Panc1 (cell line): ENCODE data around the gene MLPH. TPM values are rescaled to one million over a fixed set of nuclear protein-coding genes. Genes with fewer than 3 reads are reported as not detected.

Experiments used
- ATAC-seq: fragments of 200-7000 bp; cut with Tn5 transposase; 2 replicates; pipeline ENCODE4 v1.9.1; 2020; ENCODE audit warnings: mild to moderate bottlenecking, moderate library complexity
- BruUV-seq: library from RNA; stranded (reverse); fragments of 400-500 nt; replicated peaks from 2 replicates; lab custom pipeline; 2021; lab: Mats Ljungman, UMichigan
- CTCF ChIA-PET: fragments of 300-600 bp; sonication (Branson Sonifier 250); formaldehyde crosslinking; loops from one replicate; lab custom pipeline; 2022; ENCODE audit warnings: antibody characterized with exemption; lab: Charles Lee
- POLR2A ChIA-PET: fragments of 300-600 bp; sonication (Branson Sonifier 250); formaldehyde crosslinking; loops from one replicate; lab custom pipeline; 2022; ENCODE audit warnings: antibody characterized with exemption; lab: Charles Lee
- DNase-seq: peaks from one replicate; pipeline ENCODE4 v3.0.0-alpha.2; 2010; ENCODE audit warnings: low read depth, low spot score
- H3K27ac ChIP-seq: 2 replicates; pipeline ENCODE4 v1.5.1; 2011; ENCODE audit warnings: mild to moderate bottlenecking, low read length, inconsistent platforms
- H3K27me3 ChIP-seq: fragments of 200-500 bp; sonication (Bioruptor generic); 2 replicates; pipeline ENCODE4 v1.6.0; 2014; ENCODE audit warnings: low read length, inconsistent platforms; ENCODE audit not compliant: control insufficient read depth, insufficient read depth
- H3K36me3 ChIP-seq: fragments of 200-500 bp; sonication (Bioruptor generic); 2 replicates; pipeline ENCODE4 v1.5.1; 2014; ENCODE audit warnings: inconsistent platforms, mild to moderate bottlenecking, low read length, moderate library complexity; ENCODE audit not compliant: control insufficient read depth, insufficient read depth
- H3K4me1 ChIP-seq: 2 replicates; pipeline ENCODE4 v1.5.1; 2011; ENCODE audit warnings: inconsistent platforms, mild to moderate bottlenecking, low read length, moderate library complexity; ENCODE audit not compliant: control insufficient read depth, insufficient read depth
- H3K4me3 ChIP-seq, 2 experiments: 2 replicates each; pipeline ENCODE4 v1.5.1; 2011 to 2012; ENCODE audit warnings: low read depth in 2 of 2, low read length in 2 of 2, mild to moderate bottlenecking in 2 of 2, inconsistent platforms in 1 of 2, moderate library complexity in 1 of 2
- H3K9me3 ChIP-seq: fragments of 200-500 bp; sonication (Bioruptor generic); 2 replicates; pipeline ENCODE4 v1.5.1; 2014; ENCODE audit warnings: low read depth, mild to moderate bottlenecking, inconsistent platforms, low read length, moderate library complexity; ENCODE audit not compliant: control insufficient read depth, insufficient read depth
- POLR2AphosphoS5 ChIP-seq: IDR thresholded peaks from 2 replicates; pipeline ENCODE4 v1.6.1; 2012; ENCODE audit warnings: mild to moderate bottlenecking, low read depth, low read length, moderate library complexity
- SIN3A ChIP-seq: IDR thresholded peaks from 2 replicates; pipeline ENCODE4 v1.6.1; 2012; ENCODE audit warnings: low read depth, mild to moderate bottlenecking, low read length, moderate library complexity, borderline replicate concordance; ENCODE audit not compliant: insufficient read depth
- TCF7L2 ChIP-seq: IDR thresholded peaks from 2 replicates; pipeline ENCODE4 v1.6.1; 2011; ENCODE audit warnings: mild to moderate bottlenecking, low read depth, low read length, inconsistent platforms
- in situ Hi-C: cut with HindIII; loops from 2 replicates; pipeline ENCODE4 v1.10.0; 2016; ENCODE audit warnings: low sequenced_read_pairs, low pct_unique_long_range_greater_than_20kb
- intact Hi-C: fragments of 100-400 bp; cut with micrococcal nuclease; formaldehyde crosslinking; loops from one replicate; pipeline ENCODE4 v1.10.0; 2022; ENCODE audit not compliant: unreplicated experiment
- total RNA-seq: library from RNA; stranded (reverse); gene quantifications from one replicate; pipeline ENCODE4 v1.2.1, GENCODE V29; 2021; ENCODE audit not compliant: unreplicated experiment
- TF ChIP-seq, protein P1 (sequence below): fragments of 450-650 bp; IDR thresholded peaks from 2 replicates; pipeline ENCODE4 v1.5.1; 2017; ENCODE audit warnings: mild to moderate bottlenecking
- TF ChIP-seq, protein P2 (sequence below), 2 experiments: IDR thresholded peaks; 2 replicates each; pipeline ENCODE4 v1.6.1; 2011 to 2012; ENCODE audit warnings: low read depth in 2 of 2, control low read depth in 1 of 2, low read length in 1 of 2, mild to moderate bottlenecking in 1 of 2, moderate library complexity in 1 of 2; ENCODE audit not compliant: insufficient read depth in 1 of 2

Gene MLPH
- total RNA-seq, 1 experiment from 2014 or later, result 60.2 TPM

- POLR2A ChIA-PET, result no interaction called here
- CTCF ChIA-PET, result no interaction called here
- in situ Hi-C loops, result no loop called here
- no peaks in the 10 kb centered on the region for H3K4me1 ChIP-seq
- no peaks in the 10 kb centered on the region for H3K27me3 ChIP-seq
- TF ChIP-seq, protein P1, sequence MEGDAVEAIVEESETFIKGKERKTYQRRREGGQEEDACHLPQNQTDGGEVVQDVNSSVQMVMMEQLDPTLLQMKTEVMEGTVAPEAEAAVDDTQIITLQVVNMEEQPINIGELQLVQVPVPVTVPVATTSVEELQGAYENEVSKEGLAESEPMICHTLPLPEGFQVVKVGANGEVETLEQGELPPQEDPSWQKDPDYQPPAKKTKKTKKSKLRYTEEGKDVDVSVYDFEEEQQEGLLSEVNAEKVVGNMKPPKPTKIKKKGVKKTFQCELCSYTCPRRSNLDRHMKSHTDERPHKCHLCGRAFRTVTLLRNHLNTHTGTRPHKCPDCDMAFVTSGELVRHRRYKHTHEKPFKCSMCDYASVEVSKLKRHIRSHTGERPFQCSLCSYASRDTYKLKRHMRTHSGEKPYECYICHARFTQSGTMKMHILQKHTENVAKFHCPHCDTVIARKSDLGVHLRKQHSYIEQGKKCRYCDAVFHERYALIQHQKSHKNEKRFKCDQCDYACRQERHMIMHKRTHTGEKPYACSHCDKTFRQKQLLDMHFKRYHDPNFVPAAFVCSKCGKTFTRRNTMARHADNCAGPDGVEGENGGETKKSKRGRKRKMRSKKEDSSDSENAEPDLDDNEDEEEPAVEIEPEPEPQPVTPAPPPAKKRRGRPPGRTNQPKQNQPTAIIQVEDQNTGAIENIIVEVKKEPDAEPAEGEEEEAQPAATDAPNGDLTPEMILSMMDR, result no peak
- TF ChIP-seq, protein P2, sequence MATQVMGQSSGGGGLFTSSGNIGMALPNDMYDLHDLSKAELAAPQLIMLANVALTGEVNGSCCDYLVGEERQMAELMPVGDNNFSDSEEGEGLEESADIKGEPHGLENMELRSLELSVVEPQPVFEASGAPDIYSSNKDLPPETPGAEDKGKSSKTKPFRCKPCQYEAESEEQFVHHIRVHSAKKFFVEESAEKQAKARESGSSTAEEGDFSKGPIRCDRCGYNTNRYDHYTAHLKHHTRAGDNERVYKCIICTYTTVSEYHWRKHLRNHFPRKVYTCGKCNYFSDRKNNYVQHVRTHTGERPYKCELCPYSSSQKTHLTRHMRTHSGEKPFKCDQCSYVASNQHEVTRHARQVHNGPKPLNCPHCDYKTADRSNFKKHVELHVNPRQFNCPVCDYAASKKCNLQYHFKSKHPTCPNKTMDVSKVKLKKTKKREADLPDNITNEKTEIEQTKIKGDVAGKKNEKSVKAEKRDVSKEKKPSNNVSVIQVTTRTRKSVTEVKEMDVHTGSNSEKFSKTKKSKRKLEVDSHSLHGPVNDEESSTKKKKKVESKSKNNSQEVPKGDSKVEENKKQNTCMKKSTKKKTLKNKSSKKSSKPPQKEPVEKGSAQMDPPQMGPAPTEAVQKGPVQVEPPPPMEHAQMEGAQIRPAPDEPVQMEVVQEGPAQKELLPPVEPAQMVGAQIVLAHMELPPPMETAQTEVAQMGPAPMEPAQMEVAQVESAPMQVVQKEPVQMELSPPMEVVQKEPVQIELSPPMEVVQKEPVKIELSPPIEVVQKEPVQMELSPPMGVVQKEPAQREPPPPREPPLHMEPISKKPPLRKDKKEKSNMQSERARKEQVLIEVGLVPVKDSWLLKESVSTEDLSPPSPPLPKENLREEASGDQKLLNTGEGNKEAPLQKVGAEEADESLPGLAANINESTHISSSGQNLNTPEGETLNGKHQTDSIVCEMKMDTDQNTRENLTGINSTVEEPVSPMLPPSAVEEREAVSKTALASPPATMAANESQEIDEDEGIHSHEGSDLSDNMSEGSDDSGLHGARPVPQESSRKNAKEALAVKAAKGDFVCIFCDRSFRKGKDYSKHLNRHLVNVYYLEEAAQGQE (IDR thresholded peaks at IDR 0.05; ENCODE audit: insufficient read depth in 1 of 2, low read depth in 2 of 2, low read length in 1 of 2), result no peak
- TF ChIP-seq SIN3A (no peak), TCF7L2 (no peak), POLR2AphosphoS5 (no peak)
- no peaks in the 10 kb centered on the region for H3K9me3 ChIP-seq
- H3K27ac ChIP-seq, result no peak overlapping the region
- ATAC-seq (no peak), DNase-seq (no peak)
- intact Hi-C loops, result no loop called here
- BruUV-seq, result no TSS peak
- H3K4me3 ChIP-seq, result no peak overlapping the region
- H3K36me3 ChIP-seq, result no peaks in the 10 kb centered on the region
Observed at GRCh38 chr2:237453671-237454070, 33.4 kb upstream of the MLPH start.

DNA sequence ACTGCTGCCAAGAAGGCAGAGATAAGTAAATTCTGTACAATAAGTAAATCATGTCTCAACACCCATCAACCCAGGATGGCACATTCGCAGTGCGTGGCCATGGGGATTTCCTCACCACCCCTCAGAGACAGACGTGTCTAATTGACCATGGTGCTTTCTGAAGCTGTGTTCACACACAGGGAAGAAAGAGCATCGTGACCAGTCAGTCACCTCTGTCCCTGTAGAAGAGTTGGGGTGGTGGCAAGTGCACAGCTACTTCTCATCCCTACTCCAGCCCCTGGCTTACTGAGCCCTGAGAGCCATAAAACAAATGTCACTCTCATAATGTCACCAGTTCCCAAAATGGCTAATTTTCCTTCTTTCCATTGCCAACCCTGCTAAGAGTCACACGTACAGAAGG is 31.3 kb upstream of the MLPH start:
- H3K36me3 ChIP-seq, result no peaks in the 10 kb centered on the region
- POLR2A ChIA-PET, result no interaction called here
- ATAC-seq, result no peak
- H3K27me3 ChIP-seq, result no peaks in the 10 kb centered on the region
- BruUV-seq, result no TSS peak
- in situ Hi-C loops, result no loop called here
- intact Hi-C loops, result no loop called here
- H3K27ac ChIP-seq, result no peak overlapping the region
- H3K4me1 ChIP-seq, result no peaks in the 10 kb centered on the region
- no peak overlapping the region for H3K4me3 ChIP-seq
- no peak for DNase-seq
- no peaks in the 10 kb centered on the region for H3K9me3 ChIP-seq
- TF ChIP-seq, protein P2 (IDR thresholded peaks at IDR 0.05; ENCODE audit: insufficient read depth in 1 of 2, low read depth in 2 of 2, low read length in 1 of 2), result no peak
- TF ChIP-seq, protein P1, result no peak
- no peak for TF ChIP-seq SIN3A
- CTCF ChIA-PET, result no interaction called here
